ENCODE measurements around the gene KIF5A.

The KIF5A gene

DNA sequence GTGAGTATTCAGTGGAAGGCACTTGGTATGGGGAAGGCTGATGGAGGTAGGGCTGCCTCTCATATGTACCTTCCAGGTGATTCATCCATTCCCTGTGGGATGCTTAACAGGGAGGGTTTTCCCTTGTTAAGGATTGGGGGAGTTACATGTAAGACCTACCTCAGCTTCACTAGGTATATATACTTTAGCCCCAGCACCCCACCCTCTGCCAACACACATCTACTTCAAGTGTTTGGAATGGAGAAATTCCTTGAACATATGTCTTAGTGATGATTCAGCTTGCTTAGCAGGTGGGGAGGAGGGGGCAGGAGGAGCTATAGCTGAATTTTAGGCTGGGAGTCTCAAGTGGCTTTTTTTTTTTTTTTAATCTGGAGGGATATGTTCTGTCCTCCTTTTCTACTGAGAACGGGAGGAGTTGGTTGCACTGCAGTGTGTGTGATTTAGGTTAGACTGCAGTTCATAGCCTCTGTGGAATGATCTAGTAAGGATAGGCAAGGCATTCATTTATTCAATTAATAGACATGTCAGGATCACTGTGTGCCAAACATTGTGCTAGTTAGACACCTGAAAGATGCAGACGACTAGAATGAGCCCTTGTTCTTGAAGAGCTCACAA lies 42.8 kb downstream of the KIF5A start:
- TF ChIP-seq, protein P1, sequence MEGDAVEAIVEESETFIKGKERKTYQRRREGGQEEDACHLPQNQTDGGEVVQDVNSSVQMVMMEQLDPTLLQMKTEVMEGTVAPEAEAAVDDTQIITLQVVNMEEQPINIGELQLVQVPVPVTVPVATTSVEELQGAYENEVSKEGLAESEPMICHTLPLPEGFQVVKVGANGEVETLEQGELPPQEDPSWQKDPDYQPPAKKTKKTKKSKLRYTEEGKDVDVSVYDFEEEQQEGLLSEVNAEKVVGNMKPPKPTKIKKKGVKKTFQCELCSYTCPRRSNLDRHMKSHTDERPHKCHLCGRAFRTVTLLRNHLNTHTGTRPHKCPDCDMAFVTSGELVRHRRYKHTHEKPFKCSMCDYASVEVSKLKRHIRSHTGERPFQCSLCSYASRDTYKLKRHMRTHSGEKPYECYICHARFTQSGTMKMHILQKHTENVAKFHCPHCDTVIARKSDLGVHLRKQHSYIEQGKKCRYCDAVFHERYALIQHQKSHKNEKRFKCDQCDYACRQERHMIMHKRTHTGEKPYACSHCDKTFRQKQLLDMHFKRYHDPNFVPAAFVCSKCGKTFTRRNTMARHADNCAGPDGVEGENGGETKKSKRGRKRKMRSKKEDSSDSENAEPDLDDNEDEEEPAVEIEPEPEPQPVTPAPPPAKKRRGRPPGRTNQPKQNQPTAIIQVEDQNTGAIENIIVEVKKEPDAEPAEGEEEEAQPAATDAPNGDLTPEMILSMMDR (IDR thresholded peaks at IDR 0.05; ENCODE audit: low read depth, low read length): no peak
- no peak overlapping the region for H3K4me3 ChIP-seq (ENCODE audit: low read depth, low read length)

DNA sequence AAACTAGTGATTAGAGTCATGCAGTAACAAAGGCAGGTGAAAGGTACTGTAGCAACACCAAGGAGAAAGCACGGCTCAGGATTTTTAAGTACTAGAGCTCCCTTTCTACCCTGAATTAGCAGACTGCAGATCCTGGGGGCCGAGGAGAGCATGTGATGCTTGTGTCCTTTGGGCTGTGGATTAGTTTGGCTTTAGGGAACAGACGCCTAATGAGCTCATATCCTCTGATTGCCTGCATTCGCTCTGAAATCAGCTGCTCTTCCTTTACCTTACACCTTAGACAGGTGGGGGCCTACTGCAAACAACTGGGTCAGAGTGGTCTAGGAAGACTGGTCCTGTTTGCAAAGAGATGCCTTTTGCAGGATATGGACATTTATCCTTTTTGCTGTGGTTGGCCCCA lies 43.3 kb downstream of the KIF5A start:
- no peak overlapping the region for H3K4me3 ChIP-seq (ENCODE audit: low read depth, low read length)
- TF ChIP-seq, protein P1 (IDR thresholded peaks at IDR 0.05; ENCODE audit: low read depth, low read length): no peak

DNA sequence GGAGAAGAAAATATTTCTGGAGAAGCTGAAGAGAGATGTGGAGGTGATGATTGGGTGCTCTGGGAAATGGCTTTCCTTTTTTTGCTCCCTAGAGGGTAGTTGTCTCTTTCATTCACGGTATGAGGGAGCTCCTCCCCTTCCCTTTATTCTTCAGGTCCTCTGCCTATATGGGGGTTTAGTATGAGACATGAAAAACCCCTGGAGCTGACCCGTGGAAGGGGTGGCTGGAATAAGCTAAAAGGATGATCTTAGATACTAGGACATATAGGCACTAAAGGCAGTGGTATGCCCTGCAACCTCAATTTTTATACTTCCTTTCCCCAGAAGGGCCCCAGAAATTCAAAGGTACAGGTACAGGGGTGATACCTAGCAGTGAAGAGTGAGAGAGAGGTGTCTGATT lies 50.6 kb downstream of the KIF5A start:
- H3K4me3 ChIP-seq (ENCODE audit: low read depth, low read length): no peak overlapping the region
- TF ChIP-seq, protein P1 (IDR thresholded peaks at IDR 0.05; ENCODE audit: low read depth, low read length): no peak

DNA sequence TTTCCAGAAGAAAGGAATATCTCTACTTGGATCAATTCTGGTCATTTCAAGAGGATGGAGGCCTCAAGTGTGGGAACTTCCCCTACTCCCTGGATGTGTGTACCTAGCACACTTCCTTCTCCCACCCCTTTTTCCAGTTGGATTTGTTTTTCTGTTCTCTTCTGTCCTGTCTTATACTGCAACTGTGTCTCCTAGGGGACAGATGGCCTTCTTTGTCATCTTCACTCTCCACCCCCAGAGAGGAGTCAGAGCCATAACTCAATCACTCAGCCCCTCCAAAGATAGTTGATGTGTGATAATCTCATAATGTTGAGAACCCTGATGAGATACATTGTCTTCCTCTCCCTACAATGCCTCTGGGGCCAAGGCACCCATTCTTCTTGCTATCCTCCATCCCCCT lies 52.7 kb downstream of the KIF5A start:
- TF ChIP-seq, protein P1 (IDR thresholded peaks at IDR 0.05; ENCODE audit: low read depth, low read length): no peak
- H3K4me3 ChIP-seq (ENCODE audit: low read depth, low read length): no peak overlapping the region

DNA sequence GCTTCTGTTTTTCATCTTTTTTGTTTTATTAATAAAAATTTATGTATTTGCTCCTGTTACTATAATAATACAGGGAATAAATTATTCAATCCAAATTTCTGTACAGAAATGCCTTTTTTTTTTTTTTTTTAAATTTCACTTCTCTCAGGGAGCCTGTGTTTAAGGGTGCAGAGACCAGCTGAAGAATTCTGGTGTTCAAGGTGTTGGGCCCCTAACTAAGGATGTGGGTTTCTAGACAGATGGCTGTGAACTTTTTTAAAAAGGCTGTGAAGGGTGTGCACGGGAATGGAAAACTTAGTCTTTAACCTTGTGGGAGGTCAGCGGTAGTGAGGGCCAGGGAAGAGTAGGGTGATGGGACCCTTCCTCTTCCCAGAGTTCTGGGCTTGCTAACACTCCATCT lies 53.5 kb downstream of the KIF5A start:
- H3K4me3 ChIP-seq (ENCODE audit: low read depth, low read length): no peak overlapping the region
- TF ChIP-seq, protein P1 (IDR thresholded peaks at IDR 0.05; ENCODE audit: low read depth, low read length): no peak

DNA sequence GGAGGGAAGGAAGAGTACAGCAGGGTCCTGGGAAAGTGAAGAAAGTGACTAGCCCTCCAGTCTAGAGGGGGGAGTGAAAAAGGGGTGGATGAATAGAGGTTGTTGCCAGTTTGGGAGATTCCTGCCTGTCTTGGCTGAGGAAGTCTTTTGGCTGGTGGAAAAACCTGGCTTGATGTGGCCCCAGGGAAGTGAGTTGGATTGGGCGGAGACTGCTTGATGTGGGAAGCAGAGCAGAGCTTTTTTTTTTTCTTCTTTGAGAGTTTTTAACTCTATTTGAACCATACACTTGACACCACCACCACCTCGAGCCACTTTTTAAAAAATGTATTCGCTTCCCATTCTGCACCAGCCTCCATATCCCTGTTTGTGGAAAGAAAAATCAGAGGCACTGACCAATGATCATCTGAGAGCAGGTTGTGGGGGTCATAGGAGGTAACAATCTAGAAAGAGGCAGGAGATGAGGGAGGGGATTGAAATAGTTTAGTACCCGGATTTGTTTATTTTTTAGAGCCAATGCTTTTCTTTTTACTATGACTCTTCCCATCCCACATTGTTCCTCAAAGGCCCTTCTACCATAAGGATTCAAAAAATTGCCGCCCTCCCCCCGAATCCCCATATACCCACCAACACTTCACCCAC lies 54.1 kb downstream of the KIF5A start:
- TF ChIP-seq, protein P1 (IDR thresholded peaks at IDR 0.05; ENCODE audit: low read depth, low read length): no peak
- peak overlapping the region; percentile 62 for H3K4me3 ChIP-seq (ENCODE audit: low read depth, low read length)

DNA sequence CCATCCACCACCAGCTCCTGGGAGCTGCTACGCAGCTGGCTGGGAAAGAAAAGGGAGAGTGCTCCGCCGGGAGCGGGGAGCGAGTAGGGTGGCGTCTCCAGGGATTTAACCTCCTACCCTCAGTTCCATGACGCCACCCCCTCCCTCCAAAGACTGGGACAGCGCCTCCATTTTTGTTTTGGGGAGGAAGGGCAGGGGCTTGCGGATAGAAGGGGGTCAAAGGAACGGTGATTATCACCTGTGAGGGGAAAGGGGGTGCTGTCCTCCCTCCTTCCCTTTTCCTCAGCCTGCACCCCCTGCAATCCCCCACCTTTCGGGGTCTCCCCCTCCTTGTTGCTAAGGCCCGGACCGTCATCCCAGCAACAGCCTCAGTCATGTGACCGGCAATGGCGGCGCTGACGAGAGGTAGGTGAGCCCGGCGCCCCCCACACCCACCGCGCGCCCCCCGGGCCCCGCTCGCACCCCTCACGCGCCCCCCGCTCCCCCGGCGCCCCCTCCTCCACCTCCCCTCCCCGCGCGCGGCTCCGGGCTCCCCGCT lies 54.7 kb downstream of the KIF5A start, which contains the start of gene DTX3:
TSS of gene DTX3 (plus strand) at position 371 of the 538 bp plus-strand sequence. CDS start 1,694 bp downstream, outside the sequence.
- TF ChIP-seq, protein P1 (IDR thresholded peaks at IDR 0.05; ENCODE audit: low read depth, low read length): no peak
- peak within 1 kb of the TSS; percentile 62 for H3K4me3 ChIP-seq (ENCODE audit: low read depth, low read length)
